AG04449 (cell line): ENCODE results near the gene TXNRD2.
A peak's percentile ranks its signal among the peaks of the same experiment; 100 is the strongest.
"Not testable (repeated sequence)": the region's sequence is repeated elsewhere in the genome, so short reads cannot be mapped to it uniquely, and the experiment has no call there.

Source experiments
- CTCF ChIA-PET: fragments of 350-600 bp; formaldehyde crosslinking; extraction: SDS; loops from one replicate; lab custom pipeline; 2021; ENCODE audit warnings: antibody characterized with exemption; lab: Yijun Ruan, JAX
- POLR2A ChIA-PET: fragments of 400-600, 350-600 bp; formaldehyde crosslinking; extraction: SDS; loops from one replicate; lab custom pipeline; 2020; ENCODE audit warnings: antibody characterized with exemption, inconsistent platforms; lab: Yijun Ruan, JAX
- DNase-seq: peaks from one replicate; pipeline ENCODE4 v3.0.0-alpha.2; 2010; ENCODE audit warnings: low read depth, low spot score
- H3K4me3 ChIP-seq: 2 replicates; pipeline ENCODE4 v1.5.1; 2011; ENCODE audit warnings: low read depth, mild to moderate bottlenecking, control low read depth, low read length
- TF ChIP-seq, protein P1 (sequence below): IDR thresholded peaks from one replicate; pipeline ENCODE4 v1.5.1; 2011; ENCODE audit warnings: mild to moderate bottlenecking, moderate library complexity, low read length, control low read depth, inconsistent platforms; ENCODE audit not compliant: insufficient read depth; ENCODE audit errors: missing control alignments

Gene TXNRD2

DNA sequence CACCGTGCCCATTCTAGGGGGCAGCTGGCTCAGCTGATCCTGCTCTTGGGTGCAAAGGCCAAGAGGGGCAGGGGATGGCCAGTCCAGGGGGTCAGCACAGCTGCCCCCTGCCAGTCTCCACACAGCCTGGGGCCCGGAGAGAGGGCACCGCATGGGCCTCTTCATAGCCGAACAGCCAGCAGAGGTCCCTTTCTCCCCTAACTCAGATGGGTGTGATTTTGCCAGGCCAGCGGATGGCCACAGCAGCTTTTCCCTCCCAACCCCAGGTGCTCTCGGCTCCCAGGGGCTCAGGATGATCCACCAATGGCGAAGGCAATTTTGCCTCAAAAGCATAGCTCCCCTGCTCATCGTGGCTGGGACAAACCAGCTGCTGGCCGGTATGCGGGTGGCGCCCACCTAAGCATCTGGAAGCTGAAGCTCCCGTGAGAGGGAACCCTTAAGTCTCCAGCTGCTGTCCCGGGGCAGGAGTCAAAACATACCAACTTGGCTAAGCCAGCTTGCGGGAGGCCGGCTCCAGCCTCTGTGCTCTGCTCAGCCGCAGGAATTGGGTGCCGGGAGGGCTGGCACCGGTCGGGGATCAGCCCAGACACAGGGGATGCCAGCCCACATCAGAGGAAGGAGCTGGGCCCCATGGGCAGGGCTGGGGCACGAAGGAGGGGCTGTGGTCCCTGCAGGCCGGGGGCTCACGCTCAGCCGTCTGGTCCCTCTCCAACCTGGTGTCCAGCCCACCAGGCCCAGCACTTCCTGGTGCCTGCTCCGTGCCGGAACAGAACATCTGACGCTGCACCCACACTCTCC, 56.5 kb downstream of the TXNRD2 start:
- CTCF ChIA-PET = interaction anchor here (0.9 to 9.2 kb wide), 3 partner anchors 8 to 155 kb away, joined by 3 to 58 read pairs (median 4); no protein-coding TSS in a partner anchor
- TF ChIP-seq, protein P1, sequence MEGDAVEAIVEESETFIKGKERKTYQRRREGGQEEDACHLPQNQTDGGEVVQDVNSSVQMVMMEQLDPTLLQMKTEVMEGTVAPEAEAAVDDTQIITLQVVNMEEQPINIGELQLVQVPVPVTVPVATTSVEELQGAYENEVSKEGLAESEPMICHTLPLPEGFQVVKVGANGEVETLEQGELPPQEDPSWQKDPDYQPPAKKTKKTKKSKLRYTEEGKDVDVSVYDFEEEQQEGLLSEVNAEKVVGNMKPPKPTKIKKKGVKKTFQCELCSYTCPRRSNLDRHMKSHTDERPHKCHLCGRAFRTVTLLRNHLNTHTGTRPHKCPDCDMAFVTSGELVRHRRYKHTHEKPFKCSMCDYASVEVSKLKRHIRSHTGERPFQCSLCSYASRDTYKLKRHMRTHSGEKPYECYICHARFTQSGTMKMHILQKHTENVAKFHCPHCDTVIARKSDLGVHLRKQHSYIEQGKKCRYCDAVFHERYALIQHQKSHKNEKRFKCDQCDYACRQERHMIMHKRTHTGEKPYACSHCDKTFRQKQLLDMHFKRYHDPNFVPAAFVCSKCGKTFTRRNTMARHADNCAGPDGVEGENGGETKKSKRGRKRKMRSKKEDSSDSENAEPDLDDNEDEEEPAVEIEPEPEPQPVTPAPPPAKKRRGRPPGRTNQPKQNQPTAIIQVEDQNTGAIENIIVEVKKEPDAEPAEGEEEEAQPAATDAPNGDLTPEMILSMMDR = no peak

DNA sequence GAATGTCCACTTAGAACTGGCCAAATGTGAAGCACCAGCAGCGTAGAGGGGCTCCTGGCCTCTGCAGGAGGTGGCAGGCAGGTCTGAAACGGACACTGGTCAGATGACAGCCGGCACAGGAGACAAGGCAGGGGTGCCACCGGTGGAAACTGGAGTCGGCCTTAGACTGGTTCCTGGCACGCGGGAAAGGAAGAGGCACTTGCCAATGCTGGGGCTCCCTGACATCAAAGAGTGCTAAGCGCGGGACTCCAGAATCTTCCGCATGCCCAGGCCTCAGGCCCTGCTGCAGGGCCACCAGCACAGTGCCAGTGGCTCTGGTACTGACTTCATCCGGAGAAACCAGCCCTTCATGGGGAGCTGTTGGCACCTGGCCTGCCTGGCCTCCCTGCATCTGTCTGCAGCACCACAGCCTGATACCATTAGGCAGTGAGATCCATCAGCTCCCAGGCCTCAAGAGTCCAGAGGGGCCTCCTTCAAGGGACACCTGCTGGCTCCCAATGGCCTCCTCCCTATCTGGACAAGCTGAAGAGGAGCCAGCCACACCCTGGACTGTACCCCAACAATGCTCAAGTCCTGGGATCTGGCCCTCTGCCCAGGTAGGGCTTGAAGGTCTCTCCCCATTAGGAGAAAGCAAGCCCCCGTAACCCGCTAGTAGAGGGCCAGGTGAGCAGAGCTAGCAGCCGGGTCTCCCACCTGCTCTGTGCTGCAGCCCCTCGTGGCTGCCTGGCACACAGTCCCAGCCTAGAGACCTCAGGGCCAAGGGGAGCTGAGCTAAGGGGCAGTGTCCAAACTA, 57.3 kb downstream of the TXNRD2 start:
- ChIA-PET POLR2A (no interaction called here), CTCF (interaction anchor here (0.9 to 9.2 kb wide), 3 partner anchors 8 to 154 kb away, joined by 3 to 58 read pairs (median 4); no protein-coding TSS in a partner anchor)
- TF ChIP-seq, protein P1 = no peak
- DNase-seq = no peak
- H3K4me3 ChIP-seq = no peak overlapping the region

More for the DNA sequence above, 56.5 kb downstream of the TXNRD2 start:
- POLR2A ChIA-PET = no interaction called here
- DNase-seq = no peak
- H3K4me3 ChIP-seq = no peak overlapping the region

DNA sequence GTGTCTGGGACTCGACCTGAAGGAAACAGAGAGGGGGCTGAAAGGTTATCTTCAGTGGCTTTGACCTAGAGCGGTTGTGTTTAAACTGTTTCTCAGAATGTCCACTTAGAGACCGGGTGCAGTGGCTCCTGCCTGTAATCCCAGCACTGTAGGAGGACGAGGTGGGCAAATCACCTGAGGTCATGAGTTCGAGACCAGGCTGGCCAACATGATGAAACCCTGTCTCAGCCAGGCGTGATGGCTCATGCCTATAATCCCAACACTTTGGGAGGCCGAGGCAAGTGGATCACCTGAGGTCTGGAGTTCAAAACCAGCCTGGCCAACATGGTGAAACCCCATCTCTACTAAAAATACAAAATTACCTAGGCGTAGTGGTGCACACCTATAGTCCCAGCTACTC, 58.2 kb downstream of the TXNRD2 start:
- H3K4me3 ChIP-seq, DNase-seq, POLR2A ChIA-PET: not testable (repeated sequence)
- CTCF ChIA-PET = interaction anchor here (1.5 kb wide), 1 partner anchor 9 kb away, joined by 4 read pairs; no protein-coding TSS in a partner anchor

DNA sequence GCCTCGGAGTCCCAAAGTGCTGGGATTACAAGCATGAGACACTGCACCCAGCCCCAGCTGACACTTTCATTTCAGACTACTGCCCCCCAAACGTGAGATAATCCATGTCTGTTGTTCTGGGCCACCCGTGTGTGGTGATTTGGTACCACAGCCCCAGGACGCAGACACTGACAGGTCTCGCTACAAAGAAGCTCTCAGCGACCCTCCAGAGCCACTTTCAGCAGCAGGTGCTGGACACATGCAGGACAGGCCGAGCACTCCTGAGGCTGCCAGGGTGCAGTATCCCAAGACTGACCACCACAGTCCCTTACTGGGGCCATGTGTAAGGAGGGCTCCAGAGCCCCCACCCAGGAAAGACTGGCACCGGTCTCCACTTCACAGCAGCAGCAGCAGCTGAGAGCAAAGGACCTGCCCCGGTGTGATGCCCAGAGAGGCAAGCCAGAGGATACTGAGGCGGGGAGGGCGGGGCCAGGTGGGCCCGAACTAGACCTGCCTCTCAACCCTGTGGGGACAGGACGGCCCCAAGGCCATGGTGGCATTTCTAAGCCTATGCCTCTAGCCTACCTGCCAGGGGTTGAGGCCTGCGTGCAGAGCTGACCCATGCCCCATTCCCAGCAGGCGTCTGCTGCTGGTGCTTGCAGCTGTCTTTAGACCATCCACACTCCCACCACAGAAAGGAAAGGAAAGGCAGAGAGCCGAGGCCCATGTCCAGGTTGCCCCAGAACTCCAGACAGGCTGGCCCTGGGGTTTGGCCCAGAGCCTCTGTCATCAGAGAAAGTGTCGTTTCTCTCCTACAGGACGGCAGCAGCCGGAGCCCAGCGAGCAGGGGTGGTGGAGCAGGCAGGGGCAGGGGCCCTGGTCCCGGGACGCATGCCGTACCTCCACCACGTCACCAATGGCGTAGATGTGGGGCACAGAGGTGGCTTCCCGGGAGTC, 58.9 kb downstream of the TXNRD2 start:
- DNase-seq = no peak
- TF ChIP-seq, protein P1 = no peak
- POLR2A ChIA-PET = no interaction called here
- no peak overlapping the region for H3K4me3 ChIP-seq
- CTCF ChIA-PET = interaction anchor here (0.6 to 1.4 kb wide), 3 partner anchors 11 to 82 kb away, joined by 3 to 7 read pairs (median 3); no protein-coding TSS in a partner anchor

DNA sequence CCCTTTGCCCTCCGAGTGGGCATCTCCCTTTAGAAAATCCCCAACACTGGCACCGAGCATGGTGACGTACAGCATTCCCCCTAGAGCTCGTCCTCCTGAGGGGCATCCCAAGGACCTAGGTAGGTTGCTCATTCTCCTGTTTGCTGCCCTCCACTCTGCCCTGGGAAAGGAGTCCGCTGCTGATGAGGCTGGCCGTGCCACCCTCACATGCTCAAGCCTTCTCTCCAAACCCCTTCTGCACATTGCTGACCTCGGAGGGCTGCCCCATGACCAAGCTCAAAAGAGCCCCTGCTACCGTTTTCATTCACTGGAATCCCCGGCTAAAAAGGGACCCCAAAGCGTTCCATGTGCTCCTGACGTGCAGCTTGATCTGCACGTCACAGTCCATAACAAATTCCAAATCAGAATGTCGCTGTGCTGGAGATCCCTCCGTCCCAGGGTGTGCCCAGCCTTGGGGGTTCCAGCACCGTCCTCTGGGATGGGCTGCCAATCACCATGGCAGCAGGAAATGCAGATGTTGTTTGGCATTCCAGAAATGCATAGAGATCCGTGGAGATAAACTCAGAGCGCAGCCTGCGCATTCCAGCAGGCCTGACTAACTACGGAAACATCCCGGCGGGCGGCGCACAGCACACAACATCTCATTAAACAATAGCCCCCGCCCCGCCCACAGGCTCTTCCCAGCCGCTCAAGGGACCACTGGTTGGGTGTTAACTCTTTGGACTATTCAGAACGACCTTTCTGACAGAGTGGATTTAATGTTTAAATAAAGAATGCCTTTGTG, 60.6 kb downstream of the TXNRD2 start:
- TF ChIP-seq, protein P1 = no peak
- H3K4me3 ChIP-seq = no peak overlapping the region
- ChIA-PET CTCF (interaction anchor here (1.1 to 2.3 kb wide), 3 partner anchors 16 to 150 kb away, joined by 3 to 8 read pairs (median 5); no protein-coding TSS in a partner anchor), POLR2A (interaction anchor here (0.7 to 1.7 kb wide), 3 partner anchors 10 to 60 kb away, joined by 3 to 7 read pairs (median 3); partner anchors contain the start of genes COMT and TXNRD2)
- peak; percentile 68 for DNase-seq
